Activated naive CD8-positive, alpha-beta T cell treated with anti-CD3 and anti-CD28 coated beads, Interleukin-2, amount 50 U/mL, for 16 hours (primary cell): ENCODE results near the gene SLC22A17.
"Not testable (repeated sequence)": the region's sequence is repeated elsewhere in the genome, so short reads cannot be mapped to it uniquely, and the experiment has no call there.

Source experiments
- DNase-seq: peaks from one replicate; pipeline ENCODE4 v3.0.0-alpha.2; 2020; ENCODE audit warnings: low read depth, low spot score

SLC22A17 gene

GRCh38 chr14:23344481-23344880, 8.2 kb downstream of the SLC22A17 start:
- DNase-seq: no peak

GRCh38 chr14:23339506-23340268, 13.0 kb downstream of the SLC22A17 start:
- no peak for DNase-seq

GRCh38 chr14:23335623-23336022, 17.1 kb downstream of the SLC22A17 start:
- no peak for DNase-seq

GRCh38 chr14:23327947-23328744, 24.5 kb downstream of the SLC22A17 start:
- peak; percentile 45 for DNase-seq

GRCh38 chr14:23326491-23327332, 26.0 kb downstream of the SLC22A17 start:
- no peak for DNase-seq

GRCh38 chr14:23325746-23326145, 26.9 kb downstream of the SLC22A17 start:
- not testable (repeated sequence) for DNase-seq

- no peak for DNase-seq
Measured at GRCh38 chr14:23324993-23325392, 27.7 kb downstream of the SLC22A17 start.

- DNase-seq: no peak
Measured at GRCh38 chr14:23324455-23324846, 28.2 kb downstream of the SLC22A17 start.

GRCh38 chr14:23323838-23324454, 28.7 kb downstream of the SLC22A17 start:
- DNase-seq: no peak

- no peak for DNase-seq
Measured at GRCh38 chr14:23322568-23323517, 29.8 kb downstream of the SLC22A17 start.

GRCh38 chr14:23321572-23322547, 30.8 kb downstream of the SLC22A17 start:
- no peak for DNase-seq

- DNase-seq: peak; percentile 95
Measured at GRCh38 chr14:23320584-23321571, 31.8 kb downstream of the SLC22A17 start, which contains the start of gene PABPN1. PABPN1 (plus strand) TSS chr14:23321457; CDS start chr14:23321470, 13 bp downstream.

GRCh38 chr14:23319746-23320583, 32.7 kb downstream of the SLC22A17 start:
- DNase-seq: no peak

GRCh38 chr14:23316300-23316699, 36.4 kb downstream of the SLC22A17 start:
- DNase-seq: no peak

GRCh38 chr14:23310546-23310945, 42.1 kb downstream of the SLC22A17 start:
- DNase-seq: no peak

GRCh38 chr14:23308721-23309445, 43.8 kb downstream of the SLC22A17 start:
- DNase-seq: no peak
